Heart left ventricle (tissue), 13 donors: ENCODE measurements around the gene CASZ1.

Experiments used
- POLR2A ChIP-seq, 2 donors: fragments of 450-650 bp; IDR thresholded peaks; one replicate each; pipeline ENCODE4 v1.6.1; 2017; ENCODE audit warnings: antibody characterized with exemption in 2 of 2, mild to moderate bottlenecking in 2 of 2, moderate library complexity in 2 of 2
- TF ChIP-seq, protein P1 (sequence below), 12 donors: fragments of 200-600 bp; sonication (generic) in 4 of 12; IDR thresholded peaks; one replicate each; pipeline versions ENCODE4 v1.5.0 to v1.8.0; 2018 to 2022; ENCODE audit warnings: antibody characterized with exemption in 12 of 12, mild to moderate bottlenecking in 5 of 12
- donor health status: ischemic (EF 13 %, LVEDD 7.1; RV severe dilation, severe dysfunction).
- donor health status: DM: no; HTN: yes; CAD: no.
- donor health status: DM: no; HTN: no; CAD: no.
- donor health status: ischemic (EF 25% LVEDD 6.9; RV normal size, moderate dysfunction).
- donor health status: ischemic (EF 25% LVEDD 5.7; RV mildly dilated, moderate dysfunction).
- donor health status: ischemic (EF 35%, LVEDD 5.7; RV mildly dilated, moderate dysfunction).
- donor health status: nonischemic (EF 11% LVEDD 7.7; RV severe dilation, severe dysfunction).
- donor health status: DM: yes; HTN: yes; CAD: no.
- donor health status: PGD.
- donor health status: ischemic (EF 29% LVEDD 5.4; RV normal size, mild dysfunction).
- donor health status: nonischemic (EF 23%, LVEDD 6.1; RV moderate dilation, normal function).

DNA sequence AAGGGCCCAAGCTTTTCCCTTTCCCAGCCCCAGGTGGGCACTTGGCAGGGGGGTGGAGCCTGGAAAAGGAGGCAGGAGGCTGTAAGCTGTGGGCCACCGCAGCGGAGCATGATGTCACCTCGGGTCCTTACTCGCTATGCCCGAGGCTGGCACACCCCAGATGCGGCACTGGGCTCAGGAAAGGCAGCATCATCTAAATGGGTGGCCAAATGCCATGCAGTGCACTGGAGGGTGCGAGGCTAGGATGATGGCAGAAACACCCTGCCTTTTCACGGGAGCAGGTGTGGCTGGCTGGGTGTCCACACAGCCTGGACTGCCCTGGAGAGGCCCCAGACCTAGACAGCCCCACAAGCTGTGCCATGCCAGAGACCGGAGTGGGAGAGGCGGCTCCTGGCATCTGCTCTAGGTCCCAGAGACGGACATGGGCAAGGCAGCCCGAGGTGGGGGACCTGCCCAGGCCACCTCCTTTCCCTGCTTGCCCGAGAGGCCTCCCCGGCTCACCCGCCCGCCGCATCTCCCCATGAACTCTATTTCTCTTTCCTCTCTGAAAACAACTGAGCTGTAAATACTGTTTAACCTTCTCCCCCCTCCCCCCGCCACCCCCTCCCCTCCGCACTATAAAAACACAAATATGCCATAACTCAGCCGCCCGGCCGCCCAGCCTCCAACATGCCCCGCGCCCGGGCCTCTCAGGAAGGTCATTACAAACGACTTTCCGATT is 124.7 kb downstream of the CASZ1 start:
- TF ChIP-seq, protein P1, sequence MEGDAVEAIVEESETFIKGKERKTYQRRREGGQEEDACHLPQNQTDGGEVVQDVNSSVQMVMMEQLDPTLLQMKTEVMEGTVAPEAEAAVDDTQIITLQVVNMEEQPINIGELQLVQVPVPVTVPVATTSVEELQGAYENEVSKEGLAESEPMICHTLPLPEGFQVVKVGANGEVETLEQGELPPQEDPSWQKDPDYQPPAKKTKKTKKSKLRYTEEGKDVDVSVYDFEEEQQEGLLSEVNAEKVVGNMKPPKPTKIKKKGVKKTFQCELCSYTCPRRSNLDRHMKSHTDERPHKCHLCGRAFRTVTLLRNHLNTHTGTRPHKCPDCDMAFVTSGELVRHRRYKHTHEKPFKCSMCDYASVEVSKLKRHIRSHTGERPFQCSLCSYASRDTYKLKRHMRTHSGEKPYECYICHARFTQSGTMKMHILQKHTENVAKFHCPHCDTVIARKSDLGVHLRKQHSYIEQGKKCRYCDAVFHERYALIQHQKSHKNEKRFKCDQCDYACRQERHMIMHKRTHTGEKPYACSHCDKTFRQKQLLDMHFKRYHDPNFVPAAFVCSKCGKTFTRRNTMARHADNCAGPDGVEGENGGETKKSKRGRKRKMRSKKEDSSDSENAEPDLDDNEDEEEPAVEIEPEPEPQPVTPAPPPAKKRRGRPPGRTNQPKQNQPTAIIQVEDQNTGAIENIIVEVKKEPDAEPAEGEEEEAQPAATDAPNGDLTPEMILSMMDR (IDR thresholded peaks at IDR 0.05), result no peak
- TF ChIP-seq POLR2A (IDR thresholded peaks at IDR 0.05), result no peak
